Astrocyte (in vitro differentiated cells and primary cell): ENCODE measurements around the gene APBB1. TPM values are rescaled to one million over a fixed set of nuclear protein-coding genes. Genes with fewer than 3 reads are reported as not detected.

Experiments used
- DNase-seq: peaks from one replicate; pipeline ENCODE4 v3.0.0-alpha.2; 2010; ENCODE audit warnings: low read depth
- FAIRE-seq: peaks from 2 replicates; lab custom pipeline; 2011; peaks lifted over from hg19 to GRCh38; lab: Jason Lieb, UNC
- H2AFZ ChIP-seq: 2 replicates; pipeline ENCODE4 v1.6.0; 2012; ENCODE audit warnings: low read depth, low read length, inconsistent platforms
- H3K27ac ChIP-seq: 2 replicates; pipeline ENCODE4 v1.5.1; 2011; ENCODE audit warnings: low read depth, low read length, inconsistent platforms
- H3K27me3 ChIP-seq: 2 replicates; pipeline ENCODE4 v1.6.0; 2011; ENCODE audit warnings: low read length, inconsistent platforms; ENCODE audit not compliant: insufficient read depth
- H3K36me3 ChIP-seq: 2 replicates; pipeline ENCODE4 v1.5.1; 2011; ENCODE audit warnings: low read length, inconsistent platforms; ENCODE audit not compliant: insufficient read depth
- H3K4me1 ChIP-seq: 2 replicates; pipeline ENCODE4 v1.5.1; 2011; ENCODE audit warnings: low read length, inconsistent platforms; ENCODE audit not compliant: insufficient read depth
- H3K4me2 ChIP-seq: 2 replicates; pipeline ENCODE4 v1.6.0; 2012; ENCODE audit warnings: low read length, inconsistent platforms
- H3K4me3 ChIP-seq: 2 replicates; pipeline ENCODE4 v1.5.1; 2011; ENCODE audit warnings: low read depth, mild to moderate bottlenecking, low read length, inconsistent platforms; ENCODE audit not compliant: insufficient read depth
- H3K79me2 ChIP-seq: 2 replicates; pipeline ENCODE4 v1.6.0; 2012; ENCODE audit warnings: mild to moderate bottlenecking, low read length, inconsistent platforms; ENCODE audit not compliant: insufficient read depth
- H3K9ac ChIP-seq: 2 replicates; pipeline ENCODE4 v1.6.0; 2012; ENCODE audit warnings: mild to moderate bottlenecking, low read length, inconsistent platforms
- H3K9me3 ChIP-seq: 2 replicates; pipeline ENCODE4 v1.5.1; 2012; ENCODE audit warnings: low read depth, mild to moderate bottlenecking, low read length, inconsistent platforms; ENCODE audit not compliant: insufficient read depth
- H4K20me1 ChIP-seq: 2 replicates; pipeline ENCODE4 v1.6.0; 2012; ENCODE audit warnings: low read length, inconsistent platforms; ENCODE audit not compliant: insufficient read depth
- H3K27ac Mint-ChIP-seq: one replicate; pipeline ENCODE4 v1.8.0; 2021; ENCODE audit warnings: mild to moderate bottlenecking, mixed read lengths; ENCODE audit not compliant: unreplicated experiment
- H3K27me3 Mint-ChIP-seq: one replicate; pipeline ENCODE4 v1.8.0; 2021; ENCODE audit warnings: low read depth, mixed read lengths; ENCODE audit not compliant: unreplicated experiment
- H3K36me3 Mint-ChIP-seq: one replicate; pipeline ENCODE4 v1.8.0; 2021; ENCODE audit warnings: low read depth, mixed read lengths; ENCODE audit not compliant: unreplicated experiment
- H3K4me1 Mint-ChIP-seq: one replicate; pipeline ENCODE4 v1.8.0; 2021; ENCODE audit warnings: low read depth, mixed read lengths; ENCODE audit not compliant: unreplicated experiment
- H3K4me3 Mint-ChIP-seq: one replicate; pipeline ENCODE4 v1.8.0; 2021; ENCODE audit warnings: mild to moderate bottlenecking, moderate library complexity, mixed read lengths; ENCODE audit not compliant: unreplicated experiment
- H3K9me3 Mint-ChIP-seq: one replicate; pipeline ENCODE4 v1.8.0; 2021; ENCODE audit warnings: mild to moderate bottlenecking, mixed read lengths; ENCODE audit not compliant: unreplicated experiment
- CTCF ChIP-seq: IDR thresholded peaks from 2 replicates; pipeline ENCODE4 v1.5.1; 2011; ENCODE audit warnings: low read depth, mild to moderate bottlenecking, inconsistent platforms, low read length, moderate library complexity; ENCODE audit not compliant: insufficient read depth
- EZH2 ChIP-seq: IDR thresholded peaks from 2 replicates; pipeline ENCODE4 v1.6.1; 2012; ENCODE audit warnings: mild to moderate bottlenecking, low read length, inconsistent platforms; ENCODE audit not compliant: insufficient read depth
- total RNA-seq: library from RNA; stranded (reverse); gene quantifications from 2 replicates; pipeline ENCODE4 v1.2.1, GENCODE V29; 2021

The APBB1 gene
- total RNA-seq, 1 donor from 2014 or later, result 36.3 TPM

GRCh38 chr11:6458352-6459098 is 39.6 kb upstream of the APBB1 start:
- Histone ChIP-seq H3K9ac (no peak overlapping the region), H3K4me2 (no peak overlapping the region), H4K20me1 (peaks cover 8% of the 10 kb centered on the region), H3K9me3 (no peaks in the 10 kb centered on the region), H3K27me3 (no peaks in the 10 kb centered on the region), H2AFZ (no peak overlapping the region), H3K36me3 (peaks cover 16% of the 10 kb centered on the region), H3K4me3 (no peak overlapping the region), H3K79me2 (no peaks in the 10 kb centered on the region), H3K27ac (no peak overlapping the region), H3K4me1 (no peaks in the 10 kb centered on the region)
- FAIRE-seq (no peak), DNase-seq (no peak)
- Mint-ChIP-seq H3K36me3 (peaks cover 9% of the 10 kb centered on the region), H3K9me3 (no peaks in the 10 kb centered on the region), H3K4me3 (no peak overlapping the region), H3K27me3 (no peaks in the 10 kb centered on the region), H3K27ac (no peak overlapping the region), H3K4me1 (no peaks in the 10 kb centered on the region)
- TF ChIP-seq EZH2 (no peak), CTCF (no peak)

- H3K36me3 Mint-ChIP-seq, result peaks cover 10% of the 10 kb centered on the region
- no peak overlapping the region for H3K4me3 ChIP-seq
These were observed 38.9 kb upstream of the APBB1 start for GRCh38 chr11:6457581-6458320.

More at GRCh38 chr11:6457581-6458320, 38.9 kb upstream of the APBB1 start:
- no peak overlapping the region for H2AFZ ChIP-seq
- no peaks in the 10 kb centered on the region for H3K79me2 ChIP-seq
- H3K4me1 Mint-ChIP-seq, result no peaks in the 10 kb centered on the region
- TF ChIP-seq CTCF (no peak), EZH2 (no peak)
- H3K4me1 ChIP-seq, result no peaks in the 10 kb centered on the region
- no peak overlapping the region for H3K9ac ChIP-seq
- FAIRE-seq (no peak), DNase-seq (no peak)
- H3K27ac ChIP-seq, result no peak overlapping the region
- peaks cover 13% of the 10 kb centered on the region for H3K36me3 ChIP-seq
- H3K27me3 Mint-ChIP-seq, result no peaks in the 10 kb centered on the region
- no peak overlapping the region for H3K27ac Mint-ChIP-seq
- no peaks in the 10 kb centered on the region for H3K27me3 ChIP-seq
- peaks cover 8% of the 10 kb centered on the region for H4K20me1 ChIP-seq
- H3K9me3 ChIP-seq, result no peaks in the 10 kb centered on the region
- H3K9me3 Mint-ChIP-seq, result no peaks in the 10 kb centered on the region
- H3K4me3 Mint-ChIP-seq, result no peak overlapping the region
- no peak overlapping the region for H3K4me2 ChIP-seq
